Endodermal cell (in vitro differentiated cells): ENCODE results near the gene PEAR1. TPM values are rescaled to one million over a fixed set of nuclear protein-coding genes. Genes with fewer than 3 reads are reported as not detected.

Experiments used
- DNase-seq: peaks from one replicate; pipeline ENCODE4 v3.0.0-alpha.2; 2017
- H3K27ac ChIP-seq: 2 replicates; pipeline ENCODE4 v1.5.1; 2013; ENCODE audit warnings: mild to moderate bottlenecking, low read depth, low read length, moderate library complexity
- H3K27me3 ChIP-seq: 2 replicates; pipeline ENCODE4 v1.6.1; 2013; ENCODE audit warnings: mild to moderate bottlenecking, low read length, moderate library complexity; ENCODE audit not compliant: insufficient read depth, control insufficient read depth, poor library complexity, severe bottlenecking
- H3K36me3 ChIP-seq: 2 replicates; pipeline ENCODE4 v1.7.0; 2013; ENCODE audit warnings: mild to moderate bottlenecking, low read length, moderate library complexity; ENCODE audit not compliant: control insufficient read depth, insufficient read depth
- H3K4me1 ChIP-seq: one replicate; pipeline ENCODE4 v1.7.0; 2013; ENCODE audit warnings: low read length; ENCODE audit not compliant: control insufficient read depth, insufficient read depth
- H3K4me3 ChIP-seq: 2 replicates; pipeline ENCODE4 v1.5.1; 2013; ENCODE audit warnings: mild to moderate bottlenecking, low read length, moderate library complexity
- H3K9ac ChIP-seq: 2 replicates; pipeline ENCODE4 v1.6.1; 2013; ENCODE audit warnings: mild to moderate bottlenecking, low read length, moderate library complexity; ENCODE audit not compliant: poor library complexity, severe bottlenecking; ENCODE audit errors: extremely low read depth
- H3K9me3 ChIP-seq: 2 replicates; pipeline ENCODE4 v1.6.1; 2013; ENCODE audit warnings: mild to moderate bottlenecking, low read length, moderate library complexity; ENCODE audit not compliant: control insufficient read depth
- H3K27ac Mint-ChIP-seq: 2 replicates; pipeline ENCODE4 v1.8.0; 2020; ENCODE audit warnings: mixed read lengths
- H3K27me3 Mint-ChIP-seq: 2 replicates; pipeline ENCODE4 v1.8.0; 2021; ENCODE audit warnings: mild to moderate bottlenecking, mixed read lengths; ENCODE audit not compliant: insufficient read depth
- H3K36me3 Mint-ChIP-seq: 2 replicates; pipeline ENCODE4 v1.8.0; 2020; ENCODE audit warnings: low read depth, mixed read lengths
- H3K4me1 Mint-ChIP-seq: 2 replicates; pipeline ENCODE4 v1.8.0; 2020; ENCODE audit warnings: mixed read lengths
- H3K4me3 Mint-ChIP-seq: 2 replicates; pipeline ENCODE4 v1.8.0; 2020; ENCODE audit warnings: mild to moderate bottlenecking, moderate library complexity, mixed read lengths
- H3K9me3 Mint-ChIP-seq: 2 replicates; pipeline ENCODE4 v1.8.0; 2020; ENCODE audit warnings: mild to moderate bottlenecking, mixed read lengths
- CTCF ChIP-seq: fragments of 200-600 bp; sonication (generic); conservative IDR thresholded peaks from 2 replicates; pipeline ENCODE4 v1.5.0; 2021; ENCODE audit warnings: antibody characterized with exemption, mild to moderate bottlenecking
- WGBS, 2 experiments: methylation state at CpG; one replicate each; pipeline versions ENCODE4 v1.1.5 to v1.1.7; 2013; ENCODE audit warnings: missing lambda C conversion rate in 2 of 2, mixed read lengths in 1 of 2; ENCODE audit not compliant: insufficient coverage in 1 of 2, insufficient read length in 1 of 2; 5-methylcytosine and 5-hydroxymethylcytosine counted together
- total RNA-seq, 2 donors: library from RNA; stranded (reverse); fragmentation: NEBNext Ultra II Directional in 1 of 2; extraction: Animal tissue kit (Norgen Biotek cat#: 25700) in 1 of 2; gene quantifications; 2 replicates in 1 of 2; 3 replicates in 1 of 2; pipeline ENCODE4 v1.2.1, GENCODE V29; 2021

PEAR1 gene
- total RNA-seq, 2 donors from 2014 or later = 0.29 to 0.53 TPM

- Mint-ChIP-seq H3K9me3 (no peaks in the 10 kb centered on the region), H3K4me3 (peak overlapping the region; percentile 37), H3K27ac (no peak overlapping the region), H3K4me1 (peaks cover 27% of the 10 kb centered on the region), H3K27me3 (peaks cover 94% of the 10 kb centered on the region), H3K36me3 (no peaks in the 10 kb centered on the region)
- Histone ChIP-seq H3K4me1 (peaks cover 19% of the 10 kb centered on the region), H3K9me3 (no peaks in the 10 kb centered on the region), H3K9ac (no peak overlapping the region), H3K27ac (no peak overlapping the region), H3K4me3 (peak overlapping the region; percentile 77), H3K27me3 (peaks cover 82% of the 10 kb centered on the region), H3K36me3 (no peaks in the 10 kb centered on the region)
- TF ChIP-seq CTCF = peak; percentile 11
- no peak for DNase-seq
- WGBS, 2 experiments = 15 to 48% methylated on average over 5 of the region's 5 CpGs
These were observed 35.0 kb upstream of the PEAR1 start for GRCh38 chr1:156858555-156858956.

- Mint-ChIP-seq H3K36me3 (no peaks in the 10 kb centered on the region), H3K27ac (no peak within 1 kb of the TSS), H3K4me1 (peaks cover 31% of the 10 kb centered on the region), H3K4me3 (peak within 1 kb of the TSS; percentile 37), H3K9me3 (no peaks in the 10 kb centered on the region), H3K27me3 (peaks cover 94% of the 10 kb centered on the region)
- no peaks in the 10 kb centered on the region for H3K36me3 ChIP-seq
- peak within 1 kb of the TSS; percentile 77 for H3K4me3 ChIP-seq
- H3K27ac ChIP-seq = no peak within 1 kb of the TSS
- no peak within 1 kb of the TSS for H3K9ac ChIP-seq
- H3K4me1 ChIP-seq = peaks cover 19% of the 10 kb centered on the region
- peak; percentile 0 for TF ChIP-seq CTCF
- peaks cover 82% of the 10 kb centered on the region for H3K27me3 ChIP-seq
- WGBS, 2 experiments = 2% methylated on average over 23 to 39 of the region's 39 CpGs
- no peaks in the 10 kb centered on the region for H3K9me3 ChIP-seq
- peak; percentile 78 for DNase-seq
These were observed 34.5 kb upstream of the PEAR1 start, which contains the start of gene INSRR for GRCh38 chr1:156858959-156859522. TSS of gene INSRR (minus strand) at chr1:156859117. CDS start at chr1:156858621, 496 bp downstream.

- Mint-ChIP-seq H3K27ac (no peak overlapping the region), H3K36me3 (no peaks in the 10 kb centered on the region), H3K27me3 (peaks cover 94% of the 10 kb centered on the region), H3K4me3 (peak overlapping the region; percentile 37), H3K9me3 (no peaks in the 10 kb centered on the region), H3K4me1 (peaks cover 32% of the 10 kb centered on the region)
- H3K36me3 ChIP-seq = no peaks in the 10 kb centered on the region
- peak; percentile 81 for DNase-seq
- no peak for TF ChIP-seq CTCF
- H3K9me3 ChIP-seq = no peaks in the 10 kb centered on the region
- H3K9ac ChIP-seq = no peak overlapping the region
- H3K27me3 ChIP-seq = peaks cover 82% of the 10 kb centered on the region
- peak overlapping the region; percentile 77 for H3K4me3 ChIP-seq
- whole genome bisulfite sequencing, 2 experiments = 1 to 4% methylated on average over 13 to 33 of the region's 33 CpGs
- H3K27ac ChIP-seq = no peak overlapping the region
- peaks cover 19% of the 10 kb centered on the region for H3K4me1 ChIP-seq
These were observed 33.9 kb upstream of the PEAR1 start for GRCh38 chr1:156859523-156860112.
